Measurements from ENCODE around the gene ASAP3.

The ASAP3 gene

GRCh38 chr1:23478896-23479665 is 4.9 kb downstream of the ASAP3 start:
- DNase-seq (ENCODE audit: low read depth in 2 of 3, low spot score in 1 of 3), result no peak

DNA sequence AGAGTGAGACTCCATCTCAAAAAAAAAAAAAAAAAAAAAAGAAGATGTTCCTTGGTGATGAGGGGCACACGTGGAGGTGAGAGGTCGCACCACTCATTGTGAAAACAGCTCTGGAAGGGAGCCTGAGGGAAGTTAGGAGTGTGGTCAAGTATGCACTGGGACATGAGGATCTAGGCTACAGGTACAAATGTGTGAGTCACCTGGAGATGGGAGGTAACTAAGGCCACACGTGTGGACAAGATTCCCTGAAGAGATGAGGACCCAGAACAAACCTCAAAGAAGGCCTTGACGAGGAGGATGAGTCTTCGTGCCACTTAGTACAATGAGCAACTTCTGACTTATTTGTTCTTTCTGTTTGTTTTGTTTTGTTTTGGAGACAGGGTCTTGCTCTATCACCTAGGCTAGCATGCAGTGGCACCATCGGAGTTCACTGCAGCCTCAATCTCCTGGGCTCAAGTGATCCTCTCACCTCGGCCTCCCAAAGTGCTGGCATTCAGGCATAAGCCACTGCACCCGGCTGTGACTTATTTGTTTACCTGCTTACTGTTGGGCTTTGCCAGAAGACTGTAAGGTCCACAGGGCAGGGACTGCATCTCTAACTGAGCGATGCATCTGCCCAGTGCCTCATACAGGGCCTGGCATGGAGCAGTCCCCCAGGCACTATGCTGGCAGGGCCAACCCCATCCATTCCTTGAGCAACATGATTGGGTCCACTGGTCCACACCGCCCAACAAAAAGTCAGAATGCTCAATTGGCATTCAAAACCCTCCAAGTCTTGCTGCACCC is 6.4 kb downstream of the ASAP3 start:
- no peak for DNase-seq (ENCODE audit: low read depth in 2 of 3, low spot score in 1 of 3)

DNA sequence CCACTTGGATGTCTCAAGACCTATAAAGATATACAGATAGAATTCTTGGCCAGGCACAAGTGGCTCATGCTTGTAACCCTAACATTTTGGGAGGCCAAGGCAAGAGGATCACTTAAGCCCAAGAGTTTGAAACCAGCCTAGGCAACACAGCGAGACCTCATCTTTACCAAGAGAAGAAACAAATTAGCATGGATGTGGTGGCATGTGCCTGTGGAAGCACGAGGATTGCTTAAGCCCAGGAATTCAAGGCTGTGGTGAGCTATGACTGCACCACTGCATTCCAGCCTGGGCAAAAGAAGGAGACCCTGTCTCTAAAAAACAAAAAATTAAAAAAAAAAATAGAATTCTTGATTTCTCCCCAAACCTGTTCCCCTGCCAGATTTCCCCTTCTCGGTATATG is 8.3 kb downstream of the ASAP3 start:
- no peak for DNase-seq (ENCODE audit: low read depth in 2 of 3, low spot score in 1 of 3)

DNA sequence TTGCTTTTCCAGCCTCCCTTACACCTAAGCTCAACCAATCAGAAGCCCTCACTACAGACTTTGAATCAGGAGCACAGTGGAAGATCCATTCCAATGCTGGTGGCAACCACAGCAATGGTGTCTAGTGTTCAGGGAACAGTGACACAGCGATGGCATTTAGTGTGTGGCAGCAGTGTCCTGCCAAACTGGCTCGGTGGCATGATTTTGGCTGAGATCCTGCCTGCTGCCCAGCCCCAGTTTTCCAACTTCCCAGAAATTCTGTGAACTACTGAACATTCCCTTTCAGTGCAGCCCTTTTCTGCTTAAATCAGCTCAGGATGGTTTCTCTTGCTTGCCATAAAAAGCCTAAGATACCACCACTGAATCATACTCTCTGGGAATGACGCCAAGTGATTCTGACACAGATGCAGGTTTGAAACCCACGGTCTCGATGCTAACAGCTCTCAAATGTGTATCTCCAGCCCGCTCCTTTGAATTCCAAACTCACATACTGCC is 8.8 kb downstream of the ASAP3 start:
- no peak for DNase-seq (ENCODE audit: low read depth in 2 of 3, low spot score in 1 of 3)

- no peak for DNase-seq (ENCODE audit: low read depth in 2 of 3, low spot score in 1 of 3)
Measured at GRCh38 chr1:23473037-23473800, 10.8 kb downstream of the ASAP3 start.

- no peak for DNase-seq (ENCODE audit: low read depth in 2 of 3, low spot score in 1 of 3)
Measured at GRCh38 chr1:23472351-23473036, 11.5 kb downstream of the ASAP3 start.

- DNase-seq (ENCODE audit: low read depth in 2 of 3, low spot score in 1 of 3), result no peak
Measured at GRCh38 chr1:23471473-23472075, 12.4 kb downstream of the ASAP3 start.

DNA sequence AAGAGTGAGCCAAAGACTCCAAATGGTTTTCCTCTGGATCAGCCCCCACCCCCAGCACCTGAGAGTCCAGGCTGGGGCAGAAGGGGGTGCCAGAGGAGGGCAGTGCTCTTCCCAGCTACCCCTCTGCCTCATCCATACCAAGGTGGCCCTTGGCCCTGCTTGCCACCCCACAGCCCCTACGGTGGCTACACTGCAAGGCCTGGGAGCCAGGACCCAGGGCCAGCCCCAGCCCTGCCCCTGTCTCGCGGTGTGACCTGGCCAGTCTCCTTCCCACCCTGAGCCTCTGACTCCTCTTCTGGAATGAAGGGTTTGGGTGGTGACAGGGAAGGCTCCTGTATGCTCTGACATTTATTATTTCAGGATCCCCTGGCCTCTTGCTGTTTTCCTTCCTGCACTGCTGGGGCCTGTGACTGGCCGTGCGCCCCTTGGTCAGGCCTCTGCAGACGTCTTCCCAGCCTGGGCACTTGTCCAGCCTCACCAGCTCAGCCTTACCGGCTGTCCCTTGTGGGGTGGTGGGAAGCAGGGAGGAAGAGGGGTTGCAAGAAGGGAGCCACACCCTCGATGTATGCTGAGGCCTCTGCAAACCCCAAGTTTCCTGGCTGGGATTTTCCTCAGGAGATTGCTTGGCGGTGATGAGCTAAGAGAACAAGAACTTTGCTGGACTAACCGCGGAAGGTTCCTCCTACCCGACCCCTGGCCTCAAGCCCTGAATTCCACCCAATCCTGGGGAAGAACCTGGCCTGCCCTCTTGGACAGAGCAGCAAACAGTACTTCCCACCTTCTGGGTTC is 13.5 kb downstream of the ASAP3 start:
- DNase-seq (ENCODE audit: low read depth in 2 of 3, low spot score in 1 of 3), result no peak

- DNase-seq (ENCODE audit: low read depth in 2 of 3, low spot score in 1 of 3), result no peak
Measured at GRCh38 chr1:23469372-23469982, 14.5 kb downstream of the ASAP3 start.

- DNase-seq (ENCODE audit: low read depth in 2 of 3, low spot score in 1 of 3), result no peak
Measured at GRCh38 chr1:23466423-23466989, 17.5 kb downstream of the ASAP3 start.

GRCh38 chr1:23463286-23463685 is 20.7 kb downstream of the ASAP3 start:
- no peak for DNase-seq (ENCODE audit: low read depth in 2 of 3, low spot score in 1 of 3)

DNA sequence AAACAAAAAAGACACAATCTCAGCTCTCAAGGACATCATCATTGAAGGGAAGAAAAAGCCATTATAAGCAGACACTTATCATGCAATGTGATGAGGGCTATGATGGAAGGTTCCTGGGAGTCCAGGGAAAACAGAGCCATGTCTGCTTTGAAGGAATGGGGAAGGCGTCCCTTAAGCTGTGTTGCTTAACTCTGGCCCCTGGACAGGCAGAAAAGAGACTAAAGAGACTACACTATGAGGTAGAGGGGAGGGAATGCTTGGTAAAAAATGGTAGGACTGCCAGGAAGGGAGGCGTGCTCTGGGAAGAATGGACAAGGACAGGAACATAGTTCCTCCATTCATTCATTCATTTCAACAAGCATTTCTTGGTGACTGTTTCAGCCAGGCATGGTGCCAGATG is 21.2 kb downstream of the ASAP3 start:
- DNase-seq (ENCODE audit: low read depth in 2 of 3, low spot score in 1 of 3), result no peak

DNA sequence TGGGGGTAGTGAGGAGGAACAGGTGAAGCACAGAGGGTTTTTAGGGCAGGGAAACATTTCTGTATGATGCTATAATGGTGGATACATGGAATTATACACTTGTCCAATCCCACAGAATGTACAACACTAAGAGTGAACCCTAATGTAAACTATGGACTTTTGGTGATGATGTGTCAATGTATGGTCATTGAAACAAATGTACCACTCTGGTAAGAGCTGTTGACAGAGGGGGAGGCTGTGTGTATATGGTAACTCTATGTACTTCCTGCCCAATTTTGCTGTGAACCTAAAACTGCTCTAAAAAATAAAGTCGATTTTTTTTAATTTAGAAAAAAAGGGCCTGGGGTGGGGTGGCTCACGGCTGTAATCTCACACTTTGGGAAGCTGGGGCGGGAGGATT is 22.9 kb downstream of the ASAP3 start:
- DNase-seq (ENCODE audit: low read depth in 2 of 3, low spot score in 1 of 3), result no peak

GRCh38 chr1:23460519-23460918 is 23.5 kb downstream of the ASAP3 start:
- DNase-seq (ENCODE audit: low read depth in 2 of 3, low spot score in 1 of 3), result no peak

GRCh38 chr1:23459338-23459757 is 24.6 kb downstream of the ASAP3 start:
- no peak for DNase-seq (ENCODE audit: low read depth in 2 of 3, low spot score in 1 of 3)

- DNase-seq (ENCODE audit: low read depth in 2 of 3, low spot score in 1 of 3), result no peak
Measured at GRCh38 chr1:23456226-23456625, 27.8 kb downstream of the ASAP3 start.

DNA sequence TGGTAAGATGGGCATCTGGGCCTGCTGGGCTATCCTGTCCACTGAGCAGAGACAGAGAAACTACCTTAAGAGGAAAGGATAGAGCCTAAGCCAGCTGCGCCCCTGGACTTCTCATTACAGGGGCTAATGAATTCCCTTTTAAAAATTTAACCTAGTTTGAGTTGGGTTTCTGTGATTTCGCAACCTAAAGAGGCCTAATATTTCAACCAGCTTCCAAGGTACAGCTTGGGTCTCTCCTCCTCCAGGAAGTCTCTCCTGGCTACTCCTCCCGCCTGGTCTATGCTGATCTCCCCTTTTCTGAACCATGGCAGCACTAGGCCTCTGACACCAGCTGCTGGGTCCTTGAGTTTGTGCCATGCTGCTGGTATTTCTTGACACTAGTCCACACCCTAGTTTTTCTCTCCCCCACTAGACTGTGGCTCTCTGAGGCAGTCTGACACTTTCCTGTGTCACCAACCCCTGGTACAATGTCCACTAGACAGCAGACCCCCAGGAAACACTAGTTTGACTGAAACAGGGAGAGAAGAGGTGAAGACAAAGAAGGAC is 30.5 kb downstream of the ASAP3 start:
- DNase-seq (ENCODE audit: low read depth in 2 of 3, low spot score in 1 of 3), result no peak

GRCh38 chr1:23452011-23452411 is 32.0 kb downstream of the ASAP3 start:
- no peak for DNase-seq (ENCODE audit: low read depth in 2 of 3, low spot score in 1 of 3)

DNA sequence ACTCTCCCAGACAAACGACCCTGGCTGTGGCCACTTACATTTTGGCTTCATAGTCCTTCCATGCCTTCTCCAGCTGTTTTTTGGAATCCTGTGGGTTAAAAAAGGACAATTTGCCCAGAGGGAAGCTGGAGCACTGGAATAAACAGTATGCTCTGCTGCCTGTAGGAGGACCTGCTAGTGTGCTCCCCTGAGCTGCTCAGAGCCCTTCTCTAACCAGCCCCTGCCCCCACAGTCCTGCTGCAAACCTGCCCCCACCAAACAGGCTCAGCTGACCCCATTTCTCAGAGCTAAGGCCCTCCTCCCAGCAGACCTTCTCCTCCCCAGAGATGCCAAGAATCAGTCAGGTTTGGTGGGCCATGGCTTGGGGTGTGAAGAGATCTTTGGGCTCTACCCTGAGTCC is 32.5 kb downstream of the ASAP3 start:
- DNase-seq (ENCODE audit: low read depth in 2 of 3, low spot score in 1 of 3), result no peak
